Measurements from ENCODE around the gene AMIGO2.

AMIGO2 gene

DNA sequence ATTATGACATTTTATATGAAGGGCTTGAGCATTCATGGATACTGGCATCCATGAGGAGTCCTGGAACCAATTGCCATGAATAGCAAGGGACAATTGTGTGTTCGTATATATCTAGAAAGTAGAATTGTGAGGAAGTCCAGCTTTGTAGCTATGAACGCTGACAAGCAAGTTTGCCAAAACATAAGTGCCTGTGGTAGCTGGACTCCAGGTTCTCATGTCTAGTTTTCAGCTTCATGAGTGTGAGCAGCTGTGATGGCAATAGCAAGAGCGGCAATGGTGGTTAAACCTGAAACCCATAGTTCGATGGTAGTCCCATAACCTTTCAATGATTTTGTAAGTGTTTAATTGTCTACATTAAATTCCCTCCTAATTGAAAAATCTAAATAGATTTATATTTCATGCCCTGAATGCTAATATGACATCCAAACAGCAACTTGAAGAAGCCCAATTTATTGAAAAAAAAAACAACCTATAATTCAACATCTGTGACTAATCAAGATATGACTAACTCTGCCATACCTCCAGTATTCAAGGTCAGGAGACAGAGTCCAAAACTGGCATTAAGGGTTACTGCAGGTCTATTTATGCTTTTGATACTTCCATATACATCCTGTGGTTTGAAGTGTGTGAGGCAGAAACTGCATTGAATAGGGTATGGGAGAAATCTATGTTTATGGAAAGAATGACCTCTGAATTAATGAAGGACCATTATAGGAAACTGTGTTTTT lies 50.6 kb downstream of the AMIGO2 start:
- no peak for DNase-seq

DNA sequence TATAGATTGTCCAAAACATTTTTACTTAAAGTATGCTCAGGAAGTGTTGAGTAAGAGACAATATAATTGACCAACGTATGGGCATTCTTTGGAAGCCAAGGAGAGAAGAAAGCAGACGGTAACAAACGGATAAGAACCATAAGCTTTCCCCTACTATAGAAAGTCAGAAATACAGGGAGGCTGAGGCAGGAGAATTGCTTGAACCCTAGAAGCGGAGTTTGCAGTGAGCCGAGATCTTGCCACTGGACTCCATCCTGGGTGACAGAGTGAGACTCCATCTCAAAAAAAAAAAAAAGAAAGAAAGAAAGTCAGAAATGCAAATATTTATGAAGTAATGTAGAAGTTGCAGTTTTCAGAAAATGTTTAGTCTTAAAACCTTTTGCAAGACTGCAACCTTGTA lies 51.6 kb downstream of the AMIGO2 start:
- DNase-seq: no peak

All from activated effector memory CD4-positive, alpha-beta T cell treated with Interleukin-2 at 50 U/mL for 16 hours (primary cell).